AG09319 (cell line): ENCODE results near the gene FMNL1.

Experiments
- DNase-seq: peaks from one replicate; pipeline ENCODE4 v3.0.0-alpha.2; 2010; ENCODE audit warnings: low read depth; ENCODE audit errors: extremely low read depth
- TF ChIP-seq, protein P1 (sequence below): IDR thresholded peaks from 2 replicates; pipeline ENCODE4 v1.5.1; 2011; ENCODE audit warnings: low read depth, mild to moderate bottlenecking, inconsistent platforms, low read length, moderate library complexity

Gene FMNL1

GRCh38 chr17:45186801-45187354 lies 34.8 kb upstream of the FMNL1 start:
- DNase-seq, result no peak
- TF ChIP-seq, protein P1, sequence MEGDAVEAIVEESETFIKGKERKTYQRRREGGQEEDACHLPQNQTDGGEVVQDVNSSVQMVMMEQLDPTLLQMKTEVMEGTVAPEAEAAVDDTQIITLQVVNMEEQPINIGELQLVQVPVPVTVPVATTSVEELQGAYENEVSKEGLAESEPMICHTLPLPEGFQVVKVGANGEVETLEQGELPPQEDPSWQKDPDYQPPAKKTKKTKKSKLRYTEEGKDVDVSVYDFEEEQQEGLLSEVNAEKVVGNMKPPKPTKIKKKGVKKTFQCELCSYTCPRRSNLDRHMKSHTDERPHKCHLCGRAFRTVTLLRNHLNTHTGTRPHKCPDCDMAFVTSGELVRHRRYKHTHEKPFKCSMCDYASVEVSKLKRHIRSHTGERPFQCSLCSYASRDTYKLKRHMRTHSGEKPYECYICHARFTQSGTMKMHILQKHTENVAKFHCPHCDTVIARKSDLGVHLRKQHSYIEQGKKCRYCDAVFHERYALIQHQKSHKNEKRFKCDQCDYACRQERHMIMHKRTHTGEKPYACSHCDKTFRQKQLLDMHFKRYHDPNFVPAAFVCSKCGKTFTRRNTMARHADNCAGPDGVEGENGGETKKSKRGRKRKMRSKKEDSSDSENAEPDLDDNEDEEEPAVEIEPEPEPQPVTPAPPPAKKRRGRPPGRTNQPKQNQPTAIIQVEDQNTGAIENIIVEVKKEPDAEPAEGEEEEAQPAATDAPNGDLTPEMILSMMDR, result no peak

DNA sequence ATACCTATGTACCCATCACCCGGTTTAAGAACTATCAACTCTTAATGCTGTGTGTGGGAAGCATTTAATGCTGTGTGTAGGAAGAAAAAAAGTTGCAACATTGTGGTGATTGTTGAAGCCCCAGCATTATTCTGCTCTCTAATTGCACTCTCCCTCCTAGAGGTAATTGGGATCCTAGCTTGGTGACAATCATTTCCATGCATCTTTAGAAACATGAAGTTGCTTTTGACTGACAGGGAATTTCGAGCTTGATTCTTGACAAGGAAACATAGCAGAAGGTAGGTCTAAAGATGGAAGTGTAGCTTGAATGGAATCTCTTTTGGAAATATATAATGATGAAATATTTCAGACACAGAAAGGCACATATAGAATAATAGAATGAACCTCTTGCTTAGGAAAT lies 32.7 kb upstream of the FMNL1 start:
- TF ChIP-seq, protein P1, result no peak

GRCh38 chr17:45190503-45191255 lies 31.0 kb upstream of the FMNL1 start:
- DNase-seq, result no peak
- TF ChIP-seq, protein P1, result no peak

More for the DNA sequence above, 32.7 kb upstream of the FMNL1 start:
- DNase-seq, result no peak

DNA sequence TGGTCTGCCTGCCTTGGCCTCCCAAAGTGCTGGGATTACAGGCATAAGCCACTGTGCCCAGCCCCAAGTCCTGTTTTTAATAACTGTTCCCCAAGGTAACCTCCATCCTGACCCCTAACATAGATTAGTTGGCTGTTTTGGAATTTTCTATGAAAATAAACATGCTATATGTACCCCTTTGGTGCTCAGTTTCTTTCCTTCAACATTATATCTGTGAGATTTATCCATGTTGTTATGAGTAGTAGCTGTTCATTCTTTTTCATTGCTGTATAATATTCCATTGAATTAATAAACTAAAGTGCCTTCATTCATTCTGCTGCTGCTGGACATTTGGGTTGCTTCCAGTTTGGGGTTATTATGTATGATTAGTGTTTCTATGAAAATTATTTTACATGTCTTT lies 26.3 kb upstream of the FMNL1 start:
- TF ChIP-seq, protein P1, result no peak
- DNase-seq, result no peak

DNA sequence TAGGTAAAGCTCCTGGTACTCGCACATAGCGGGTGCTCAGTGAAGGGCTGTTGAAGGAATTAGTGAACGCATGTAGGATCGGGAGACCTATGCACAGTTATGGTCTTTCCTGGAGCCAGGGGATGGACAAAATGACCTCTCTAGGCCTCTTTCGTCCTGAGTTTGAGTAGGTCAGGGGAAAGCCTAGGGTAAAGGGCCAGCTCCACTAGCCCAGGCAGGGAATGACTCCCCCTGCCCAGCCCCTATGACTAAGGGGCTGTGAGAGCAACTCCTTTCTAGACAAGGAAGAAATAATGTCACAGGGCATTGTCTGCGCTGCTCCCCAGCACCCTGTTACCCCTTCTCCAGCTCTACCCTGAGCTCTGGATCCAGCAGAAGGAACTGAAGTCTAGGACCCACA lies 24.6 kb upstream of the FMNL1 start:
- TF ChIP-seq, protein P1, result no peak
- DNase-seq, result no peak

- peak; percentile 57 for DNase-seq
- TF ChIP-seq, protein P1, result no peak; the same call in none of the 2 replicates
Measured at GRCh38 chr17:45197555-45198334, 23.9 kb upstream of the FMNL1 start.

DNA sequence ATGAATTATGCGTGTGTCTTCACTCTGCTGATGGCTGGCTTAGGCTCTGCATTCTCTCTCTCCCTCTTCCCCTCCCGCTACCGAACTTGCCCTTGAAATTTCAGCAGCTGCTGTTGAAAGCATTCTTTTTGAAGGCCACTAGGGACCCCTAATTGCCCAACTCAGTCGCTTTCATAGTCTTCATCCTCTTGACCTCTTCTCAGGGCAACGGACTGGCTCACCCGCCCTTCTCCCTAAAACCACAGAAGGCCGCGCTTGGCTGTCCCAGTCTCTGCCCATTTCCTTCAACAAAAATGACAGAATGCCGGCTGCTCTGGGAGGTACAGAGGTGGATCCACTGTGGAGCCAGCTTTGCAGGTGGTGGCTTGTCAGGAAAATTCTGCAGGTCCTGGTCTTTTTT lies 21.0 kb upstream of the FMNL1 start:
- no peak for DNase-seq
- TF ChIP-seq, protein P1, result no peak
